Naive B cell (primary cell): ENCODE measurements around the gene DDX50. TPM values are rescaled to one million over a fixed set of nuclear protein-coding genes. Genes with fewer than 3 reads are reported as not detected.

Experiments
- polyA plus RNA-seq, 6 donors: library from polyadenylated mRNA; unstranded; fragments of 300-500 nt; fragmentation: Illumina TruSeq; gene quantifications; one replicate each; pipeline ENCODE4 v1.2.3, GENCODE V29; 2021; ENCODE audit warnings: low read depth in 6 of 6

The DDX50 gene
- polyA plus RNA-seq, 6 donors from 2014 or later, result 29.1 to 59.3 (median 32.6) TPM

Other genes with a start within 250 kb of the DDX50 start
- gene CCAR1, start 180.1 kb upstream of the DDX50 start, polyA plus RNA-seq, result 10 to 100 TPM; 19.0 to 51.5 (median 30.1) TPM
- under 1 TPM in 4 of 6 donors, not detected in 2; 0.09 to 0.38 (median 0.19) TPM for gene STOX1, start 73.8 kb upstream of the DDX50 start, polyA plus RNA-seq
- 10 to 100 TPM; 10.8 to 18.3 (median 17.1) TPM for gene DDX21, start 54.9 kb downstream of the DDX50 start, polyA plus RNA-seq
- 1 to 10 TPM in 5 of 6 donors, not detected in 1; 2.8 to 6.9 (median 4.4) TPM for gene KIFBP, start 87.5 kb downstream of the DDX50 start, polyA plus RNA-seq
- gene SRGN, start 186.8 kb downstream of the DDX50 start, polyA plus RNA-seq, result 10 to 100 TPM; 25.2 to 40.7 (median 33.6) TPM
- 10 to 100 TPM; 23.1 to 32.8 (median 31.5) TPM for gene VPS26A, start 222.9 kb downstream of the DDX50 start, polyA plus RNA-seq